Measurements from ENCODE around the gene POU4F3.

Gene POU4F3

DNA sequence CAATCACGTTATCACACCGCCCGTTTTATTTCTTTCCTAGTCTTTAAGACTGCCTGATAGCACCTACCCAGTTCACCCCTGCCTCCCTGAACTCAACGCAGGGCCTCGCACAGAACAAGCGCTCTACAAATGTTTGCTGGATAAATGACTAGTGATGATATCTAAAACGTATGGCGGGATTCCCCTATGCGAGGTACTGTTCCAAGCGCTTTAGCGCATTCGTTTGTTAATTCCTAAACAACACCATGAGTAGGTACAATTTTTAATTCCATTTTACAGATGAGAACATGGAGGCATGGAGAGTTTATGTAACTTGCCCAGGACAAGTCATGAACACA is 6.6 kb downstream of the POU4F3 start:
- Histone ChIP-seq H3K36me3 (ENCODE audit: insufficient read depth, low read length) (no peaks in the 10 kb centered on the region), H3K9ac (ENCODE audit: low read depth, low read length) (peak overlapping the region; percentile 57; the same call in 1 of the 2 replicates), H3K4me1 (ENCODE audit: insufficient read depth, low read length) (0 out of 2 replicates have a peak, but pooled peaks cover 7% of the 10 kb centered on the region), H3K9me3 (ENCODE audit: control insufficient read depth, insufficient read depth, low read length) (no peaks in the 10 kb centered on the region)

DNA sequence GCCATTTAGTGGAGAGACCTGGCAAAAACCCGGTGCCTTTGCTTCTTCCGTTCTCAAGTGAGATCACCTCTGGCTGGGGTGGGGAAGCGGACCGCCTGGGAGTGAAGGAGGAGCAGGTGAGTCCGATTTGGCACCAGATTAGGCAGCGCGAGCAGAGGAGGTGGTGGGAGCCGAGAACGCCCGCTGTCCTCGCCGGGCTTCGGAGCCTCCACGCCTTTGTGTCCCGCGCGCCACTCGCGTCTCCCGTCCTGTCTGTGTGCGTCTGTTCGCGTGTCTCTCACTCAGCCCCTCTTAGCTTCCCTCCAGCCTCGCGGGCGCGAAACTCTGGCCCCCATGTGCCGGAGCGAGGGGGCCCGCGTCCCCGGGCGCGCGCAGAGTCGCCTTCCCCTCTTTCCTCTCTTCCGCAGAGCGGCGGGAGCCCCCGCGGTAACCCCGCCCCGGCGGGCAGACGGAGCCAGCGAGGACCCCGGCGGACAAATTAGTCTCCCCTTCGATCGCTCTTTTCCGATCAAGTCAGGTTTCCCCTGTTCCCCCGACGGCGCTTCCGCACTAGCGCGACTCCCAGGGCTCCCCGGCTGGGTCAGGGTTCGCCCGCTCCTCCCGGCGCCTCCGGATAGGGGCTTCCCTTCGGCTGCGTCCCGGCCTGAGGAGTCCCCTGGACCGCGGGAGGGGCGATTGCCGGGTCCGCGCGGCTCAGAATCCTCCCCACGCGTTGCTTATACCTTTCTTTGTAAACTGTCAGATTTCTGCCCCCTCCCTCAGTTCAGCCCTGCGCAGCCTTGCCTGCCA is 7.1 kb downstream of the POU4F3 start:
- Histone ChIP-seq H3K36me3 (ENCODE audit: insufficient read depth, low read length) (no peaks in the 10 kb centered on the region), H3K4me1 (ENCODE audit: insufficient read depth, low read length) (0 out of 2 replicates have a peak, but pooled peaks cover 7% of the 10 kb centered on the region), H3K9me3 (ENCODE audit: control insufficient read depth, insufficient read depth, low read length) (no peaks in the 10 kb centered on the region), H3K9ac (ENCODE audit: low read depth, low read length) (peak overlapping the region; percentile 57)

DNA sequence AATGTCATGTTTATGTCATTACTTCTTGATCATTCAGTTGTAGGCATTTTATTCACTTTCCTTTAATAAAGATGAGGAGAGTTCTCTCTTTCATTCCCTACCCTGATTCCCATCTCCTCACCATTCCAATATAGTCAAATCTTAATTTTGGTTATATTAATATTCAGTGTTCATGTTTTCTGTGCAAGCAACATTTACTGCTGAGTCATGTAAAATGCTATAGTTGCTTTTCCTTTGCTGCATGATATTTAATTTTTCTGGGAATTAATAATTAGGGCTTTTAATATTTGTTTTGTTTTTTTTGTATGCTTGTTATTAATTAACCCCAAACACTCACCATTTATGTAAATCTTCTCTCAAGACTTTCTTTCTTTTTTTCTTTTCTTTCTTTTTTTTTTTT is 18.5 kb downstream of the POU4F3 start:
- no peaks in the 10 kb centered on the region for H3K9me3 ChIP-seq (ENCODE audit: control insufficient read depth, insufficient read depth, low read length)
- no peaks in the 10 kb centered on the region for H3K36me3 ChIP-seq (ENCODE audit: insufficient read depth, low read length)
- no peaks in the 10 kb centered on the region for H3K4me1 ChIP-seq (ENCODE audit: insufficient read depth, low read length)
- H3K9ac ChIP-seq (ENCODE audit: low read depth, low read length) = no peak overlapping the region

DNA sequence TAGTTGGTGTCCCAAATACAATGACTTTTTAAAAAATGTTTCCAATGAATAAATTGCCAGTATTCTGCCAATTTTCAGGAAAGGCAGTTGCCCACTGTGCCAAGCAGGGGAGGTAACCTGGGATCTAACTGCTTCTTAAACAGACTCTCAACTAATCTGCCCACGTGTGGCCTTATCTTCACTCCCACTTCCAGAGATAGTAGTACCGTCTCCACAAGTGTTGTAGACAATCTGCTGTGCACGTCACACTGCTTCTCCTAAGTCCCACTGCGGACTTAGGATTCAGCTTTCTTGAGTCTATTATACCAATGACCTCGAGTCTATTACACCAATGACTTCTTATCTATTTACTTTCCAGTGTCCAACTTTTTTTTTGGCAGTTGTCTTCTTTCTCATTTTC is 21.2 kb downstream of the POU4F3 start:
- no peaks in the 10 kb centered on the region for H3K9me3 ChIP-seq (ENCODE audit: control insufficient read depth, insufficient read depth, low read length)
- H3K4me1 ChIP-seq (ENCODE audit: insufficient read depth, low read length) = no peaks in the 10 kb centered on the region
- H3K9ac ChIP-seq (ENCODE audit: low read depth, low read length) = no peak overlapping the region
- no peaks in the 10 kb centered on the region for H3K36me3 ChIP-seq (ENCODE audit: insufficient read depth, low read length)

DNA sequence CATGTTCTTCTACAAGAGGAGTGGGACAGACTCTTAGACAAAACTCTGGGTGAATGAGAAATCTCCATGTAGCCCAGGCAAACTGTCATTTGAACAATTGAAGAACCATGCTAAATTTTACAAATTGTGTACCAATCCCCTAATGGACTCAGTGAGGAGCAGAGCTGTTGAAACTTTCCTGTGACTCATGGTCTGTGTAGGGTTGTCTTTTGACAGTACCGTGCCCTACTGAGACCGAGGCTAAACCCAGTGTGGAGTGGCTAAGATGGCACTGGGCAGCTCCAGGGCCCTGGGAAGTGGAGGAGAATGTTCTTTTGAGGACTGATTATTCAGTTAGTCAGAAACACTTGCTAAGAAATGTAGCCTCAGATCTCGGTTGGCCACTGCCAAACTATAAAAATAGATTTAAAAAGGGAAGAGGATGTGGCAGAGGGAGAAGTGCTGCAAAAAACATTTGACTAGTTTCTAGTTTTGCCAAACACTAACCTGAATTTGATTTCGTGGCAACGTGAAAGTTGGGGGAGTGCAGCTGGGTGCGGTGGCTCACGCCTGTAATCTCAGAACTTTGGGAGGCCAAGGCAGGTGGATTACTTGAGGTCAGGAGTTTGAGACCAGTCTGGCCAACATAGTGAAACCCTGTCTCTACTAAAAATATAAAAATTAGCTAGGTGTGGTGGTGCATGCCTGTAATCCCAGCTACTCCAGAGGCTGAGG is 24.7 kb downstream of the POU4F3 start:
- Histone ChIP-seq H3K9me3 (ENCODE audit: control insufficient read depth, insufficient read depth, low read length) (no peaks in the 10 kb centered on the region), H3K9ac (ENCODE audit: low read depth, low read length) (no peak overlapping the region), H3K36me3 (ENCODE audit: insufficient read depth, low read length) (no peaks in the 10 kb centered on the region), H3K4me1 (ENCODE audit: insufficient read depth, low read length) (peaks cover 11% of the 10 kb centered on the region)

DNA sequence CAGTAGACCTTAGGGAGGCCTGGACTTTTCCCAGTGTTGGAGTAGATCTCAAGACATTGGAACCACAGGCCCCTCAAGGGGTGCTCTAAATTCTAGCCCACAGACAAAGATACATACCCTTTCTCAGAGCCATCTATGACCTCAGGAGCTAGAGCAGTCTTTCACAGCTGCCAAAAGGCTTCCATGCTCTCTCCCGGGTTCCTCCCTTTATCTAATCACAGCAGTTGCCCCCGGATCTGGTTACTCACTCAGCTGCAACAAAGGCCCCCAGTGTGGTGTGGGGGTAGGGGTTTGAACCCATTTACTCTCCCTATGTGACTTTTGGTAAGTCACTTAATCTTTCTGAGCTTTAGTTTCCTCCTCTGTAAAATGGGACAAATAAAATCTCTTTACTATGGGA is 27.0 kb downstream of the POU4F3 start:
- Histone ChIP-seq H3K36me3 (ENCODE audit: insufficient read depth, low read length) (no peaks in the 10 kb centered on the region), H3K9ac (ENCODE audit: low read depth, low read length) (no peak overlapping the region), H3K4me1 (ENCODE audit: insufficient read depth, low read length) (peaks cover 11% of the 10 kb centered on the region), H3K9me3 (ENCODE audit: control insufficient read depth, insufficient read depth, low read length) (no peaks in the 10 kb centered on the region)

DNA sequence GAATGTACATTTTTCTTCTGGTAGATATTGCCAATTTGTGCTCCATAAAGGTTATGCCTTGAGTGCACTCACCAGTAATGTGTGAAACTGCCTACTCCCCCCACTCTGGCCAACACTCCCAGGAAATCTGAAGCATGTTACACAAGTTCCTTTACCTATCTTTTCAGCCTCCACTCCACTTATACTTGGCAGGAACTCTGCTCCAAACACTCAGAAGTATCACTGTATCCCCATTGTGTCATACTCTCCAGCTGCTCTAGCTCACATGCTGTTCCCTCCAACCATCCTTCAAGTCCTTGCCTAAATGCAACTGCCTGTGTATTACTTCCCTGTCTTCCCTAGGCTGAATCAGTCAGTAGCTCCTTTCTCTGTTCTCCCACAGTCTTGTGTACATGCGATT is 28.3 kb downstream of the POU4F3 start:
- Histone ChIP-seq H3K4me1 (ENCODE audit: insufficient read depth, low read length) (peaks cover 11% of the 10 kb centered on the region), H3K9me3 (ENCODE audit: control insufficient read depth, insufficient read depth, low read length) (no peaks in the 10 kb centered on the region), H3K9ac (ENCODE audit: low read depth, low read length) (no peak overlapping the region), H3K36me3 (ENCODE audit: insufficient read depth, low read length) (no peaks in the 10 kb centered on the region)

DNA sequence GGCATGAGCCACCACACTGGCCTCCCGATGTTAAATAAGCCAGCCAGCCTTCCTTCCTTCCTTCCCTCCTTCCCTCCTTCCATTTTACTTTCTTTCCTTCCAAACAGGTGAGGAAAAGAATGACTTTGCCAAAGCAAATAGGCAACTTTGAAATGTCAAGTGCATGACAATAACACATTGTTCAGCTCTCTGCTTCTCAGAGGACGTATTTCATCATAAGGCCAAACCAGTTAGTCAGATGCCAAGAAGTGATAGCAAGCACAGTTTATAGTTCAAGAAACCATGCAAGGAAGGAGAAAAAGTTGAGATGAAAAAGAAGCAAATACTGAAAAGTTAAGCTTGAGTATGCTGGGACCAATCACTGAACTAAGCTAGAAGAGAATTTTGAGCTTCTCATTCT is 29.5 kb downstream of the POU4F3 start:
- Histone ChIP-seq H3K36me3 (ENCODE audit: insufficient read depth, low read length) (no peaks in the 10 kb centered on the region), H3K9me3 (ENCODE audit: control insufficient read depth, insufficient read depth, low read length) (no peaks in the 10 kb centered on the region), H3K9ac (ENCODE audit: low read depth, low read length) (no peak overlapping the region)

DNA sequence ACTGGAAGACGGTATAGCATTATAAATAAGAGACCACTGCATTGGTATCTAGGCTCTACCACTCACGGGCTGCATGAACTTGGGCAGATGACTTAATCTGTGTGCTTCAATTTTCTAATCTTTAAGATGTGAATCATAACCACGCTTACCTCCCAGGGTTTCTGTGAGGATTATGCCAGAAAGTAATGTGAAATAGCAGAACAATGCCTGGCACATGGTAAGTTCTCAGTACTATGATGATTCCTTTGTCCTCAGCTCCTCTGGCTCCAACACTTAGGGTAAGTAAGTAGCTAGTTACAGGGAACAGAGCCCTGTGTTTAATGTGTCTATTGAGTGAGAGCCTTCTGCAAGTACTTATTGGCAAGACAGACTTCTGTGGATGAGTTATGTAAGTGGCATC is 31.1 kb downstream of the POU4F3 start:
- no peak overlapping the region for H3K9ac ChIP-seq (ENCODE audit: low read depth, low read length)
- H3K4me1 ChIP-seq (ENCODE audit: insufficient read depth, low read length) = peaks cover 11% of the 10 kb centered on the region
- H3K36me3 ChIP-seq (ENCODE audit: insufficient read depth, low read length) = no peaks in the 10 kb centered on the region
- H3K9me3 ChIP-seq (ENCODE audit: control insufficient read depth, insufficient read depth, low read length) = no peaks in the 10 kb centered on the region

More for the DNA sequence above, 29.5 kb downstream of the POU4F3 start:
- peaks cover 11% of the 10 kb centered on the region for H3K4me1 ChIP-seq (ENCODE audit: insufficient read depth, low read length)

DNA sequence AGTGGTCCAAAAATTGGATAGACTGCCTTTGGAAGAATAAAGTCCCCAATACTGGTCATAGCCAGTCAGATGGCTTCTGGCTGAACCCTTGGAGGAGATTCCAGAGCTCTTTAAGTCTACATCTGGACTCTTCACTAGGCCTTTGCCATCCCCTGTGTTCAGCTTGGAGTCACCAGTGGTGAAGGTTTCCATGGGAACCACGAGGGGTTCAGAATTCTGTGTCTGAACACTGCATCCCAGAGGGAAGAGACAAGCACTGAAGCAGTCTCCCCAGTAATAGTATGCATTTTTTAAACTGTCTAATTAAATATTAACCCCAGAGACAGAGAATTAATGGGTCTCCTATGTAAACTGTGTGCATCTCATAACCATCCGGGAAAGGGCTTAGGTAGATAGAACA is 38.2 kb downstream of the POU4F3 start:
- Histone ChIP-seq H3K4me1 (ENCODE audit: insufficient read depth, low read length) (no peaks in the 10 kb centered on the region), H3K9ac (ENCODE audit: low read depth, low read length) (no peak overlapping the region), H3K36me3 (ENCODE audit: insufficient read depth, low read length) (no peaks in the 10 kb centered on the region), H3K9me3 (ENCODE audit: control insufficient read depth, insufficient read depth, low read length) (no peaks in the 10 kb centered on the region)

DNA sequence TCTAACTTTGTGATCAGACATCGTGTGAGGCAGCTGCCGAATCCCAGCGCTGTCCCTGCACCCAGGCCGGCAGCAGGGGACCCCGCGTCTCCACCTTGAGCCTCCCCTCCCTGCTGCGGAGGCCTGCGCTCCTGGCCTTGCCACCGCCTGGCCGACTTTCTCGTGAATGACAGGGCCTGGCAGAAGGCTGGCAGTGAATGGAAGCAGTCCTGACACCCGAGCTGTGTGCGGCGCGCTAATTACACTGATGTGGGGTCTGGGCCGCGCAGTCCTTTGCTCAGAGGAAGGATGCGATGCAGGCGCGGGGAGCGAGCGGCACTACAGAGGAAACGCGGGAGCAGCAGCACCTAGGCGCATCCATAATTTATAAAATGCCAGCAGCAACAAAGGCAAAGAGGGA is 40.3 kb downstream of the POU4F3 start:
- H3K4me1 ChIP-seq (ENCODE audit: insufficient read depth, low read length) = no peaks in the 10 kb centered on the region
- H3K9ac ChIP-seq (ENCODE audit: low read depth, low read length) = no peak overlapping the region
- no peaks in the 10 kb centered on the region for H3K9me3 ChIP-seq (ENCODE audit: control insufficient read depth, insufficient read depth, low read length)
- no peaks in the 10 kb centered on the region for H3K36me3 ChIP-seq (ENCODE audit: insufficient read depth, low read length)

DNA sequence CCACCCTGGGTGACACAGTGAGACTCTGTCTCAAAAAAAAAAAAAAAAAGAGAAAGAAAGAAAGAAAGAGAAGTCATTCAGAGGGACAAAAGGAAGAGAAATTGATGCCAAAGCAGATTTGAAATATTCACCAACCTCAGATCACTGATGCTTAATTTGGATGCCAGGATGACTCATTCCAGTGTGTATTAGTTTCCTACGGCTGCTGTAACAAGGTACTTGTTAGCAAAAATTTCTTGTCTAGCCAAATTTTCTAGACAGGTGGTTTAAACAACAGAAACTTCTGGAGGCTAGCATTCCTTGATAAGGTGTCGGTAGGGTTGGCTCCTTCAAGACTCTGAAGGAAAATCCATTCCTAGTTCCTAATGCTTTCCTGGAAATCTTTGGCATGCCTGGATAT is 42.1 kb downstream of the POU4F3 start:
- Histone ChIP-seq H3K9me3 (ENCODE audit: control insufficient read depth, insufficient read depth, low read length) (no peaks in the 10 kb centered on the region), H3K36me3 (ENCODE audit: insufficient read depth, low read length) (no peaks in the 10 kb centered on the region), H3K9ac (ENCODE audit: low read depth, low read length) (no peak overlapping the region), H3K4me1 (ENCODE audit: insufficient read depth, low read length) (no peaks in the 10 kb centered on the region)

DNA sequence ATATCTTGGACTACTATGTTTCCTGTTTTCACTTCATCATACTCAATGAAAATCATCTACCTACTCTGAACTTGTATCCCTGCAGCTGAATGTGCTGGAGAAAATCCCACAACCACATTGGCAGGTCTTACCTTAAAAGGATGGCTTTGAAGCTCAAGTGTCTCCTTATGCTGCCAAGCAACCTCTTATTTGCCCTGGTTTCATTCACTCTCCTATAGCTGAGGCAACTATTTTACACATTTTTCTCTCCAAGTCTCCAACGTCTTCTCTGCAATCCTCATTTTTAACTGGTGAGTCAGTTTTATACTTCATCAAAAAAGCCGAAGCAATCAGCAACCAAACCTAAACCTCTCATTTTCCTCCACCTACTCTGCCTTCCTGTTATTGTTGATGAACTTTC is 49.7 kb downstream of the POU4F3 start:
- no peaks in the 10 kb centered on the region for H3K36me3 ChIP-seq (ENCODE audit: insufficient read depth, low read length)

DNA sequence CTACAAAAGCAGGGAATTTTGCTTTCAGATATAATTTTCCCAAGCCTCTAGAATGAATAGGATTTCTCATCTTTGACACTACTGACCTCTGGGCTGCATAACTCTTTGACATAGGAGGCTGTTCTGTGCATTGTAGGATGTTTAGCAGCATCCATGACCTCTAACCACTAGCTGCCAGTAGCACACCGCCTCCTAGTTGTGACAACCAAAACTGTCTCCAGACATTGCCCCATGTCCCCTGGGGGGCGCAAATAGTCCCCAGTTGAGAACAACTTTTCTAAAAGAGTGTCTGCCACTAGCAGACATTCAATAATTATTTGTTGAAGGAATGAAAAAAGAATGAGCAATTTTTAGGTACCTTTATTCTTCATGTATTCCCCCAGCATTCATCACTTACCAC is 51.8 kb downstream of the POU4F3 start:
- H3K4me1 ChIP-seq (ENCODE audit: insufficient read depth, low read length) = 0 out of 2 replicates have a peak, but pooled peaks cover 8% of the 10 kb centered on the region
- H3K36me3 ChIP-seq (ENCODE audit: insufficient read depth, low read length) = no peaks in the 10 kb centered on the region
- no peaks in the 10 kb centered on the region for H3K9me3 ChIP-seq (ENCODE audit: control insufficient read depth, insufficient read depth, low read length)
- no peak overlapping the region for H3K9ac ChIP-seq (ENCODE audit: low read depth, low read length)

More for the DNA sequence above, 49.7 kb downstream of the POU4F3 start:
- Histone ChIP-seq H3K4me1 (ENCODE audit: insufficient read depth, low read length) (no peaks in the 10 kb centered on the region), H3K9me3 (ENCODE audit: control insufficient read depth, insufficient read depth, low read length) (no peaks in the 10 kb centered on the region), H3K9ac (ENCODE audit: low read depth, low read length) (no peak overlapping the region)
